ENCODE data around the gene ABO.
"Not testable (repeated sequence)": the region's sequence is repeated elsewhere in the genome, so short reads cannot be mapped to it uniquely, and the experiment has no call there.

The ABO gene

GRCh38 chr9:133286523-133286922 lies 11.5 kb upstream of the ABO start:
- no peak for DNase-seq

- no peak for DNase-seq
These were observed 10.3 kb upstream of the ABO start for GRCh38 chr9:133285252-133285775.

- no peak for DNase-seq
These were observed 9.4 kb upstream of the ABO start for GRCh38 chr9:133284362-133284761.

- DNase-seq: not testable (repeated sequence)
These were observed 8.4 kb upstream of the ABO start for GRCh38 chr9:133283255-133284032.

GRCh38 chr9:133282464-133283238 lies 7.7 kb upstream of the ABO start:
- DNase-seq: no peak

GRCh38 chr9:133280392-133280791 lies 5.4 kb upstream of the ABO start:
- no peak for DNase-seq

GRCh38 chr9:133278161-133279114 lies 3.4 kb upstream of the ABO start:
- no peak for DNase-seq

GRCh38 chr9:133277467-133277866 lies 2.5 kb upstream of the ABO start:
- no peak for DNase-seq

- no peak for DNase-seq
These were observed 1.9 kb upstream of the ABO start for GRCh38 chr9:133276923-133277322.

GRCh38 chr9:133276001-133276884 lies 1.2 kb upstream of the ABO start:
- DNase-seq: no peak

GRCh38 chr9:133274236-133275104 lies 531 bp downstream of the ABO start:
- no peak for DNase-seq

- no peak for DNase-seq
These were observed 1.2 kb downstream of the ABO start for GRCh38 chr9:133273819-133274218.

- DNase-seq: no peak
These were observed 1.9 kb downstream of the ABO start for GRCh38 chr9:133273098-133273497.

- no peak for DNase-seq
These were observed 5.3 kb downstream of the ABO start for GRCh38 chr9:133269537-133270362.

- not testable (repeated sequence) for DNase-seq
These were observed 5.9 kb downstream of the ABO start for GRCh38 chr9:133269136-133269535.

GRCh38 chr9:133268335-133269056 lies 6.5 kb downstream of the ABO start:
- DNase-seq: no peak

GRCh38 chr9:133264235-133264764 lies 10.7 kb downstream of the ABO start:
- DNase-seq: no peak

- no peak for DNase-seq
These were observed 11.4 kb downstream of the ABO start for GRCh38 chr9:133263557-133263956.

GRCh38 chr9:133262226-133262625 lies 12.8 kb downstream of the ABO start:
- DNase-seq: no peak
